HepG2 (cell line): ENCODE data around the gene SLC25A11. TPM values are rescaled to one million over a fixed set of nuclear protein-coding genes. Genes with fewer than 3 reads are reported as not detected.

Source experiments
- ATAC-seq: fragments of 200-7000 bp; cut with Tn5 transposase; 3 replicates; pipeline ENCODE4 v1.9.1; 2020; ENCODE audit warnings: mild to moderate bottlenecking, moderate library complexity
- BruUV-seq: library from RNA; stranded (reverse); fragments of 400-500 nt; replicated peaks from 2 replicates; lab custom pipeline; 2021; lab: Mats Ljungman, UMichigan
- CTCF ChIA-PET: fragments of 300-600 bp; formaldehyde crosslinking; extraction: SDS; loops from one replicate; lab custom pipeline; 2021; ENCODE audit warnings: low total read pairs, inconsistent platforms, low intra/inter-chr PET ratio; lab: Yijun Ruan, JAX
- POLR2A ChIA-PET: fragments of 350-600 bp; sonication (Branson Sonifier 250); formaldehyde crosslinking; loops from one replicate; lab custom pipeline; 2020; ENCODE audit warnings: antibody characterized with exemption, inconsistent platforms; lab: Yijun Ruan, JAX
- DNase-seq: peaks from one replicate; pipeline ENCODE4 v3.0.0-alpha.2; 2015; ENCODE audit warnings: low spot score
- FAIRE-seq: peaks from 3 replicates; lab custom pipeline; 2011; peaks lifted over from hg19 to GRCh38; lab: Jason Lieb, UNC
- H2AFZ ChIP-seq: one replicate; pipeline ENCODE4 v1.6.1; 2011; ENCODE audit warnings: low read length, inconsistent platforms
- H3K27ac ChIP-seq: fragments of 300-600 bp; 3 replicates; pipeline ENCODE4 v1.8.0; 2011; ENCODE audit warnings: mixed run types, mild to moderate bottlenecking, mixed read lengths, low read length, inconsistent platforms; ENCODE audit not compliant: insufficient read depth; ENCODE audit errors: extremely low read length
- H3K27me3 ChIP-seq, 2 experiments: fragments of 200-600 bp in 1 of 2; 2 replicates in 1 of 2; 3 replicates in 1 of 2; pipeline versions ENCODE4 v1.6.0 to v1.8.0; 2011; ENCODE audit warnings: low read length in 2 of 2, mild to moderate bottlenecking in 2 of 2, moderate library complexity in 2 of 2, inconsistent platforms in 1 of 2; ENCODE audit not compliant: insufficient read depth in 2 of 2, control insufficient read depth in 1 of 2
- H3K36me3 ChIP-seq, 2 experiments: fragments of 200-600 bp in 1 of 2; replicated peaks in 1 of 2; 2 replicates in 1 of 2; 3 replicates in 1 of 2; pipeline versions ENCODE4 v1.5.1 to v1.8.0; 2011; ENCODE audit warnings: low read length in 2 of 2, inconsistent platforms in 1 of 2; ENCODE audit not compliant: insufficient read depth in 2 of 2, control insufficient read depth in 1 of 2
- H3K4me1 ChIP-seq: 2 replicates; pipeline ENCODE4 v1.5.1; 2012; ENCODE audit warnings: low read length, inconsistent platforms; ENCODE audit not compliant: insufficient read depth
- H3K4me2 ChIP-seq: 2 replicates; pipeline ENCODE4 v1.6.0; 2011; ENCODE audit warnings: low read depth, low read length, inconsistent platforms
- H3K4me3 ChIP-seq, 3 experiments: fragments of 200-600 bp in 1 of 3; sonication (generic), shearing (Covaris generic) in 1 of 3; replicated peaks in 1 of 3; 2 replicates each; pipeline ENCODE4 v1.5.1; 2011 to 2016; ENCODE audit warnings: low read length in 3 of 3, inconsistent platforms in 2 of 3, low read depth in 2 of 3, mild to moderate bottlenecking in 2 of 3, control low read depth in 1 of 3, mixed read lengths in 1 of 3; ENCODE audit not compliant: insufficient read depth in 1 of 3
- H3K79me2 ChIP-seq: one replicate; pipeline ENCODE4 v1.6.1; 2011; ENCODE audit warnings: low read length, inconsistent platforms; ENCODE audit not compliant: insufficient read depth
- H3K9ac ChIP-seq: 2 replicates; pipeline ENCODE4 v1.6.0; 2011; ENCODE audit warnings: mild to moderate bottlenecking, low read depth, low read length, inconsistent platforms; ENCODE audit not compliant: insufficient read depth
- H3K9me3 ChIP-seq: 2 replicates; pipeline ENCODE4 v1.5.1; 2012; ENCODE audit warnings: mild to moderate bottlenecking, low read length
- H4K20me1 ChIP-seq: 2 replicates; pipeline ENCODE4 v1.6.0; 2011; ENCODE audit warnings: inconsistent platforms, mild to moderate bottlenecking, low read length, moderate library complexity; ENCODE audit not compliant: insufficient read depth
- AGO1 ChIP-seq: fragments of 200-400 bp; formaldehyde crosslinking; IDR thresholded peaks from 2 replicates; pipeline ENCODE4 v1.6.1; 2017; ENCODE audit warnings: mild to moderate bottlenecking, low read depth, low read length, moderate library complexity; ENCODE audit not compliant: poor library complexity, severe bottlenecking
- AGO2 ChIP-seq: fragments of 200-400 bp; formaldehyde crosslinking; optimal IDR thresholded peaks from 2 replicates; pipeline ENCODE3; 2017; ENCODE audit warnings: mild to moderate bottlenecking, low read depth, low read length, moderate library complexity
- ATRX ChIP-seq: sonication (generic); formaldehyde crosslinking; IDR thresholded peaks from 2 replicates; pipeline ENCODE4 v1.4.0; 2020; ENCODE audit warnings: missing genetic modification reagents, borderline replicate concordance
- DR1 ChIP-seq: sonication (generic); formaldehyde crosslinking; IDR thresholded peaks from 2 replicates; pipeline ENCODE4 v1.8.0; 2021; ENCODE audit warnings: mild to moderate bottlenecking, missing genetic modification reagents, inconsistent platforms
- POLR2G ChIP-seq: fragments of 200-400 bp; formaldehyde crosslinking; IDR thresholded peaks from 2 replicates; pipeline ENCODE4 v1.6.1; 2018; ENCODE audit warnings: mild to moderate bottlenecking, low read depth, low read length, moderate library complexity
- RBFOX2 ChIP-seq: fragments of 200-400 bp; formaldehyde crosslinking; IDR thresholded peaks from 2 replicates; pipeline ENCODE4 v1.6.1; 2017; ENCODE audit warnings: low read depth, mild to moderate bottlenecking, low read length
- REXO4 ChIP-seq: sonication (generic); formaldehyde crosslinking; IDR thresholded peaks from 2 replicates; pipeline ENCODE4 v1.8.0; 2022; ENCODE audit warnings: missing genetic modification reagents, mild to moderate bottlenecking, borderline replicate concordance
- TRIM24 ChIP-seq: sonication (generic); formaldehyde crosslinking; IDR thresholded peaks from 2 replicates; pipeline ENCODE4 v1.8.0; 2022; ENCODE audit warnings: mild to moderate bottlenecking, missing genetic modification reagents
- U2AF1 ChIP-seq: fragments of 200-400 bp; formaldehyde crosslinking; optimal IDR thresholded peaks from 2 replicates; pipeline ENCODE3; 2017; ENCODE audit warnings: mild to moderate bottlenecking, low read depth, low read length
- YEATS2 ChIP-seq: sonication (generic); formaldehyde crosslinking; IDR thresholded peaks from 2 replicates; pipeline ENCODE4 v1.4.0; 2020; ENCODE audit warnings: missing genetic modification reagents, borderline replicate concordance
- ZNF33A ChIP-seq: sonication (generic); formaldehyde crosslinking; IDR thresholded peaks from 2 replicates; pipeline ENCODE4 v1.5.1; 2020; ENCODE audit warnings: missing genetic modification reagents, mild to moderate bottlenecking, moderate library complexity, borderline replicate concordance
- ZNF430 ChIP-seq: sonication (generic); formaldehyde crosslinking; IDR thresholded peaks from 2 replicates; pipeline ENCODE4 v1.9.0; 2021; ENCODE audit warnings: mild to moderate bottlenecking, missing genetic modification reagents
- ZNF44 ChIP-seq: sonication (generic); formaldehyde crosslinking; IDR thresholded peaks from 2 replicates; pipeline ENCODE4 v1.5.1; 2020; ENCODE audit warnings: mild to moderate bottlenecking, missing genetic modification reagents
- ZNF510 ChIP-seq: sonication (generic); formaldehyde crosslinking; IDR thresholded peaks from 2 replicates; pipeline ENCODE4 v1.4.0; 2020; ENCODE audit warnings: low read depth, mild to moderate bottlenecking, missing genetic modification reagents
- WGBS: methylation state at CpG from one replicate; pipeline ENCODE4 v1.1.6; 2017; ENCODE audit warnings: low lambda C conversion rate; 5-methylcytosine and 5-hydroxymethylcytosine counted together
- in situ Hi-C: cut with HindIII; loops from 2 replicates; pipeline ENCODE4 v1.10.0; 2017; ENCODE audit warnings: low pct_unique_long_range_greater_than_20kb; ENCODE audit not compliant: extremely low pct_ligation_motif_present
- intact Hi-C: fragments of 100-400 bp; cut with micrococcal nuclease; formaldehyde crosslinking; loops from one replicate; pipeline ENCODE4 v1.10.0; 2022; ENCODE audit not compliant: unreplicated experiment
- polyA plus RNA-seq, 8 experiments: library from polyadenylated mRNA; depleted of rRNA in 3 of 8; stranded (reverse) in 7 of 8; unstranded in 1 of 8; fragments of >200 nt; fragmentation: Illumina TruSeq in 4 of 8; extraction: Trizol in 4 of 8; gene quantifications; 2 replicates each; pipeline versions ENCODE4 v1.2.1 to v1.2.3, GENCODE V29; 2011 to 2016; ENCODE audit warnings: low read depth in 4 of 8, missing spikeins in 1 of 8, mixed read lengths in 1 of 8; ENCODE audit not compliant: insufficient read depth in 1 of 8
- total RNA-seq, 5 experiments: library from RNA; depleted of rRNA; stranded (reverse); fragments of >200 nt; fragmentation: Illumina TruSeq; extraction: Trizol; gene quantifications; 2 replicates each; pipeline ENCODE4 v1.2.3, GENCODE V29; 2016; ENCODE audit warnings: low read depth in 1 of 5
- TF ChIP-seq, protein P1 (sequence below): sonication (generic); formaldehyde crosslinking; conservative IDR thresholded peaks from 2 replicates; pipeline ENCODE4 v1.8.0; 2022; ENCODE audit warnings: low read depth, missing genetic modification reagents
- TF ChIP-seq, protein P2 (sequence below): sonication (generic); formaldehyde crosslinking; IDR thresholded peaks from 2 replicates; pipeline ENCODE4 v1.4.0; 2020; ENCODE audit warnings: missing genetic modification reagents
- TF ChIP-seq, protein P3 (sequence below): sonication (generic); formaldehyde crosslinking; IDR thresholded peaks from 2 replicates; pipeline ENCODE4 v1.9.0; 2022; ENCODE audit warnings: low read depth, missing genetic modification reagents
- TF ChIP-seq, protein P4 (sequence below): sonication (generic); formaldehyde crosslinking; IDR thresholded peaks from 2 replicates; pipeline ENCODE4 v1.8.0; 2022; ENCODE audit warnings: missing genetic modification reagents, low read depth, mild to moderate bottlenecking, borderline replicate concordance

SLC25A11 gene
- total and polyA plus RNA-seq, 2 of the 13 experiments (the other 11 are each of a cell fraction or from before 2014, with no cell fraction given): 35.4 to 47.2 TPM

DNA sequence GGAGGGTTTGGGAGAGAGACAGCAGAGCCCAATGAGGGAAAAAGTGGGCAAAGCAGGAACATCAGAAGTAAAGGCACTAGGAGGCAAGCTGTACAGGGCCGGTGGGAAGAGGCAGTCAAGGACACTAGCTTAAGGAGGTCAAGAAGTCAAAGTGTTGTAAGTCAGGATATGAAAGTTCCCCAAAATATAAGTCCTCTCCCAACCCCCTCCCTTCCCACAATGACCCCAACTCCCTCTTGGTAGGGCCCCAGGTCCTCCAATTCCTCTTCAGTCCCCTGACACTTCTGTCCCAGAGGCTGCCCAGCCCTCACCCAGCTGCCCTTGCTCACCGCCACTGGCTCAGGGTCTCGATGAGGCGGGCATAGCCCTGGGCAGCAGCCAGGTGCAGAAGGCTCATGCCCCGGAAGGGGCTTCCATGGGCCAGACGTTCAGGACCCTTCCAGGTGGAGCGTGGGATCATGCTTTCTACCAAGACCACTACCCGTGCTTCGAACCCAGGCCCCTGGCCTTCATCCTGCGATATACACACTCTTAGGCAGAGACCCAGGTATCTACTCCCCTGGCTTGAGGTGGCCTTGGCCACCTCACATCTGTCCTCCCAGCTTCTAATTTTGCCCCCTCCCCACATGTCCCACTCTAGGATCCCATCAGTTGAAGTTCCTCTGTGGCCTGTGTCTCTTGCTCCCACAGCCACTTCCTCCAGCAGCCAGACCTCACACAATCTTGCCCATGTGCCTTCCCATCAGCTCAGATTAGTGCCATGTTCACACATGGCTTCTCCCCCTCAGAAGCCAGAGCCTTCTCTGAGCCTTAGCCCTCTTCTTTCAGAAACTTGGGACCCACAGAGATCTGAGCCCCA lies 33.6 kb upstream of the SLC25A11 start:
- ATAC-seq (no peak), FAIRE-seq (no peak), DNase-seq (no peak)
- Histone ChIP-seq H3K79me2 (peaks cover 17% of the 10 kb centered on the region), H3K4me2 (no peak overlapping the region), H3K27me3 (no peaks in the 10 kb centered on the region; a peak in 1 of 5 replicates), H3K4me1 (peaks cover 27% of the 10 kb centered on the region), H4K20me1 (no peaks in the 10 kb centered on the region), H3K9ac (no peak overlapping the region), H3K27ac (no peak overlapping the region), H3K4me3 (no peak overlapping the region), H3K9me3 (no peaks in the 10 kb centered on the region), H2AFZ (no peak overlapping the region), H3K36me3 (peaks cover 1 to 19% of the 10 kb centered on the region in 2 experiments)
- intact Hi-C loops: no loop called here
- POLR2A ChIA-PET: interaction anchor here (1.0 to 2.6 kb wide), 3 partner anchors 22 to 65 kb away, joined by 3 to 10 read pairs (median 5); partner anchors contain the start of genes ENO3, RNF167 and SLC25A11
- no TSS peak for BruUV-seq
- in situ Hi-C loops: no loop called here
- CTCF ChIA-PET: no interaction called here
- 97% methylated on average over 7 of the region's 10 CpGs for WGBS
- TF ChIP-seq ZNF430: no peak
- TF ChIP-seq, protein P1, sequence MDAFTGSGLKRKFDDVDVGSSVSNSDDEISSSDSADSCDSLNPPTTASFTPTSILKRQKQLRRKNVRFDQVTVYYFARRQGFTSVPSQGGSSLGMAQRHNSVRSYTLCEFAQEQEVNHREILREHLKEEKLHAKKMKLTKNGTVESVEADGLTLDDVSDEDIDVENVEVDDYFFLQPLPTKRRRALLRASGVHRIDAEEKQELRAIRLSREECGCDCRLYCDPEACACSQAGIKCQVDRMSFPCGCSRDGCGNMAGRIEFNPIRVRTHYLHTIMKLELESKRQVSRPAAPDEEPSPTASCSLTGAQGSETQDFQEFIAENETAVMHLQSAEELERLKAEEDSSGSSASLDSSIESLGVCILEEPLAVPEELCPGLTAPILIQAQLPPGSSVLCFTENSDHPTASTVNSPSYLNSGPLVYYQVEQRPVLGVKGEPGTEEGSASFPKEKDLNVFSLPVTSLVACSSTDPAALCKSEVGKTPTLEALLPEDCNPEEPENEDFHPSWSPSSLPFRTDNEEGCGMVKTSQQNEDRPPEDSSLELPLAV (CRISPR knock-in tag): no peak
- no peak for TF ChIP-seq U2AF1
- no peak for TF ChIP-seq DR1
- TF ChIP-seq ZNF33A (CRISPR knock-in tag): no peak
- no peak for TF ChIP-seq TRIM24 (CRISPR knock-in tag)
- TF ChIP-seq AGO2: peak; percentile 36
- no peak for TF ChIP-seq YEATS2 (CRISPR knock-in tag)
- no peak for TF ChIP-seq ZNF510
- TF ChIP-seq ATRX (CRISPR knock-in tag): no peak
- no peak for TF ChIP-seq REXO4 (CRISPR knock-in tag)
- no peak for TF ChIP-seq ZNF44
- TF ChIP-seq AGO1: peak; percentile 84
- TF ChIP-seq, protein P2, sequence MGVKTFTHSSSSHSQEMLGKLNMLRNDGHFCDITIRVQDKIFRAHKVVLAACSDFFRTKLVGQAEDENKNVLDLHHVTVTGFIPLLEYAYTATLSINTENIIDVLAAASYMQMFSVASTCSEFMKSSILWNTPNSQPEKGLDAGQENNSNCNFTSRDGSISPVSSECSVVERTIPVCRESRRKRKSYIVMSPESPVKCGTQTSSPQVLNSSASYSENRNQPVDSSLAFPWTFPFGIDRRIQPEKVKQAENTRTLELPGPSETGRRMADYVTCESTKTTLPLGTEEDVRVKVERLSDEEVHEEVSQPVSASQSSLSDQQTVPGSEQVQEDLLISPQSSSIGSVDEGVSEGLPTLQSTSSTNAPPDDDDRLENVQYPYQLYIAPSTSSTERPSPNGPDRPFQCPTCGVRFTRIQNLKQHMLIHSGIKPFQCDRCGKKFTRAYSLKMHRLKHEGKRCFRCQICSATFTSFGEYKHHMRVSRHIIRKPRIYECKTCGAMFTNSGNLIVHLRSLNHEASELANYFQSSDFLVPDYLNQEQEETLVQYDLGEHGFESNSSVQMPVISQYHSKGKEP (CRISPR knock-in tag): no peak
- peak; percentile 35 for TF ChIP-seq POLR2G
- TF ChIP-seq, protein P3, sequence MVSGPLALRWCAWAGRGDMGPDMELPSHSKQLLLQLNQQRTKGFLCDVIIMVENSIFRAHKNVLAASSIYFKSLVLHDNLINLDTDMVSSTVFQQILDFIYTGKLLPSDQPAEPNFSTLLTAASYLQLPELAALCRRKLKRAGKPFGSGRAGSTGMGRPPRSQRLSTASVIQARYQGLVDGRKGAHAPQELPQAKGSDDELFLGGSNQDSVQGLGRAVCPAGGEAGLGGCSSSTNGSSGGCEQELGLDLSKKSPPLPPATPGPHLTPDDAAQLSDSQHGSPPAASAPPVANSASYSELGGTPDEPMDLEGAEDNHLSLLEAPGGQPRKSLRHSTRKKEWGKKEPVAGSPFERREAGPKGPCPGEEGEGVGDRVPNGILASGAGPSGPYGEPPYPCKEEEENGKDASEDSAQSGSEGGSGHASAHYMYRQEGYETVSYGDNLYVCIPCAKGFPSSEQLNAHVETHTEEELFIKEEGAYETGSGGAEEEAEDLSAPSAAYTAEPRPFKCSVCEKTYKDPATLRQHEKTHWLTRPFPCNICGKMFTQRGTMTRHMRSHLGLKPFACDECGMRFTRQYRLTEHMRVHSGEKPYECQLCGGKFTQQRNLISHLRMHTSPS: no peak
- TF ChIP-seq, protein P4, sequence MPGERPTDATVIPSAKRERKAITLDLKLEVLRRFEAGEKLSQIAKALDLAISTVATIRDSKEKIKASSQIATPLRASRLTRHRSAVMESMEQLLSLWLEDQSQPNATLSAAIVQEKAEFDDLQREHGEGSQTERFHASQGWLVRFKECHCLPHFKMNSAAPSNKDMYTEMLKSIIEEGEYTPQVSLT: no peak
- TF ChIP-seq RBFOX2: 0 out of 2 replicates have a peak, but pooled peaks have one; percentile 36
